Keratinocyte (primary cell): Measurements from ENCODE around the gene GRIN3B. TPM values are rescaled to one million over a fixed set of nuclear protein-coding genes. Genes with fewer than 3 reads are reported as not detected.

Experiments
- DNase-seq: peaks from one replicate; pipeline ENCODE4 v3.0.0-alpha.2; 2011; ENCODE audit warnings: low read depth, missing footprints, low spot score
- FAIRE-seq: peaks from 2 replicates; lab custom pipeline; 2011; peaks lifted over from hg19 to GRCh38; lab: Jason Lieb, UNC
- H2AFZ ChIP-seq: 2 replicates; pipeline ENCODE4 v1.6.0; 2012; ENCODE audit warnings: low read length, control low read depth, inconsistent platforms; ENCODE audit not compliant: control insufficient read depth
- H3K27ac ChIP-seq: 2 replicates; pipeline ENCODE4 v1.5.1; 2011; ENCODE audit warnings: low read length; ENCODE audit not compliant: control insufficient read depth, insufficient read depth
- H3K27me3 ChIP-seq: 3 replicates; pipeline ENCODE4 v1.6.0; 2011; ENCODE audit warnings: low read length; ENCODE audit not compliant: control insufficient read depth, insufficient read depth; ENCODE audit errors: extremely low read depth
- H3K36me3 ChIP-seq, 2 experiments: 2 replicates in 1 of 2; 3 replicates in 1 of 2; pipeline ENCODE4 v1.5.1; 2011; ENCODE audit warnings: low read length in 2 of 2, mild to moderate bottlenecking in 1 of 2; ENCODE audit not compliant: control insufficient read depth in 2 of 2, insufficient read depth in 2 of 2; ENCODE audit errors: extremely low read depth in 1 of 2
- H3K4me1 ChIP-seq: 3 replicates; pipeline ENCODE4 v1.5.1; 2011; ENCODE audit warnings: low read length; ENCODE audit not compliant: control insufficient read depth, insufficient read depth; ENCODE audit errors: extremely low read depth
- H3K4me2 ChIP-seq: 3 replicates; pipeline ENCODE4 v1.6.0; 2011; ENCODE audit warnings: low read depth, low read length; ENCODE audit not compliant: control insufficient read depth, insufficient read depth; ENCODE audit errors: extremely low read depth
- H3K4me3 ChIP-seq, 3 experiments: fragments of 200-600 bp in 1 of 3; sonication (generic) in 1 of 3; 2 replicates in 2 of 3; 3 replicates in 1 of 3; pipeline ENCODE4 v1.5.1; 2011 to 2016; ENCODE audit warnings: low read length in 3 of 3, mild to moderate bottlenecking in 3 of 3, control low read depth in 2 of 3, inconsistent platforms in 1 of 3, low read depth in 1 of 3, mixed read lengths in 1 of 3, mixed run types in 1 of 3, moderate library complexity in 1 of 3; ENCODE audit not compliant: control insufficient read depth in 2 of 3, insufficient read depth in 2 of 3; ENCODE audit errors: extremely low read depth in 1 of 3
- H3K79me2 ChIP-seq: 2 replicates; pipeline ENCODE4 v1.6.0; 2012; ENCODE audit warnings: low read length; ENCODE audit not compliant: control insufficient read depth, insufficient read depth
- H3K9ac ChIP-seq: 3 replicates; pipeline ENCODE4 v1.6.0; 2011; ENCODE audit warnings: low read length; ENCODE audit not compliant: control insufficient read depth, insufficient read depth; ENCODE audit errors: extremely low read depth
- H3K9me1 ChIP-seq: 3 replicates; pipeline ENCODE4 v1.6.0; 2011; ENCODE audit warnings: low read length; ENCODE audit not compliant: control insufficient read depth, insufficient read depth; ENCODE audit errors: extremely low read depth
- H3K9me3 ChIP-seq: 2 replicates; pipeline ENCODE4 v1.5.1; 2012; ENCODE audit warnings: low read depth, low read length; ENCODE audit not compliant: control insufficient read depth
- H4K20me1 ChIP-seq: 3 replicates; pipeline ENCODE4 v1.6.0; 2011; ENCODE audit warnings: low read length; ENCODE audit not compliant: control insufficient read depth, insufficient read depth; ENCODE audit errors: extremely low read depth
- EZH2 ChIP-seq: IDR thresholded peaks from one replicate; pipeline ENCODE4 v1.6.1; 2012; ENCODE audit warnings: inconsistent platforms, mild to moderate bottlenecking, low read length, moderate library complexity
- dilution Hi-C: fragments of 300-500 bp; cut with MboI; formaldehyde crosslinking; loops from one replicate; pipeline ENCODE4 v1.7.0; 2020; ENCODE audit warnings: low sequenced_read_pairs; ENCODE audit not compliant: extremely low pct_ligation_motif_present
- polyA plus RNA-seq, 5 experiments: library from polyadenylated mRNA; depleted of rRNA in 3 of 5; stranded (reverse) in 3 of 5; stranded (forward) in 1 of 5; unstranded in 1 of 5; fragments of >200 nt; gene quantifications; 1 replicate in 1 of 5; 2 replicates in 3 of 5; 3 replicates in 1 of 5; pipeline versions ENCODE4 v1.2.1 to v1.2.3, GENCODE V29; 2011 to 2012; ENCODE audit warnings: missing spikeins in 2 of 5, low read depth in 1 of 5, low replicate concordance in 1 of 5
- TF ChIP-seq, protein P1 (sequence below), 3 experiments: IDR thresholded peaks in 1 of 3; conservative IDR thresholded peaks in 1 of 3; optimal IDR thresholded peaks in 1 of 3; 2 replicates in 2 of 3; 3 replicates in 1 of 3; pipeline versions ENCODE3 to v1.5.1; 2011; ENCODE audit warnings: low read length in 3 of 3, mild to moderate bottlenecking in 3 of 3, moderate library complexity in 2 of 3, control low read depth in 1 of 3, inconsistent platforms in 1 of 3; ENCODE audit not compliant: insufficient read depth in 2 of 3; ENCODE audit errors: extremely low read depth in 1 of 3

Gene GRIN3B
- polyA plus RNA-seq, 1 donor (not counting 4 experiments of a cell fraction or from before 2014, with no cell fraction given) = 0.20 TPM

DNA sequence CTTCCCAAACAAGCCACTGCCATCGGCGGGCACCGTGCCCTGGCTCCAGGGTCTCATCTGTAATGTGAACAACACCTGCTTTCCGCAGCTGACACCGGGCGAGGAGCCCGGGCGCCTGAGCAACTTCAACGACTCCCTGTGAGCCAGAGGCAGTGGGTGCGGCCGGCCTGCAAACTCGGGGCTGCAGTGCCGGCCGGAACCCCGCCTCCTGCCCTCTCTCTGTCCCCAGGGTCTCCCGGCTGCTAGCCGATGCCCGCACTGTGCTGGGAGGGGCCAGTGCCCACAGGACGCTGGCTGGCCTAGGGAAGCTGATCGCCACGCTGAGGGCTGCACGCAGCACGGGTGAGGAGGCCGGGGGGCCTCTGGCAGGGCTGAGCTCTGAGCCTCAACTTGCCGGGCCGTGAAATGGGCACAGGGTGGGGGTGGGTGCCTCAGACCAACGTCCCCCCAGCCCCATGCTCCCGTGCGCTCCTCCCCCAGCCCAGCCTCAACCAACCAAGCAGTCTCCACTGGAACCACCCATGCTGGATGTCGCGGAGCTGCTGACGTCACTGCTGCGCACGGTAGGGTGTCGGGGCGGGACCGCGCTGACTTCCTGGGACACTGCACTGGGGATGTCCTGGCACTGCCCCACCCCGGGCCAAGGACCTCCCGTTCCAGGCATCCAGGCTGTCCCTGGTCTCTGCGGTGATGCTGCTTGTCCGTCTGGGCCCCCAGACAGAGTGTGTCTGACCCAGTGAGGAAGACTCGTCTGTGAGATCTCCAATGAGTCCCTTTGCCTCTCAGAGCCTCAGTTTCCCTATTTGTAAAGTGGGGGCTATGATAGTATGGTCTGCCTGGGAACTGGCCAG is 41.8 kb downstream of the GRIN3B start:
- dilution Hi-C loops = no loop called here
- Histone ChIP-seq H3K4me3 (peak overlapping the region; percentile 57 to 75 (median 74)), H3K4me1 (peaks cover 29% of the 10 kb centered on the region), H3K27ac (peak overlapping the region; percentile 78), H3K9me1 (no peaks in the 10 kb centered on the region), H3K9me3 (no peaks in the 10 kb centered on the region), H4K20me1 (peaks cover 3% of the 10 kb centered on the region), H3K36me3 (peaks cover 15 to 17% of the 10 kb centered on the region in 2 experiments), H3K79me2 (peaks cover 2% of the 10 kb centered on the region), H2AFZ (peak overlapping the region; percentile 77), H3K4me2 (peak overlapping the region; percentile 96), H3K27me3 (no peaks in the 10 kb centered on the region), H3K9ac (peak overlapping the region; percentile 74)
- TF ChIP-seq, protein P1, sequence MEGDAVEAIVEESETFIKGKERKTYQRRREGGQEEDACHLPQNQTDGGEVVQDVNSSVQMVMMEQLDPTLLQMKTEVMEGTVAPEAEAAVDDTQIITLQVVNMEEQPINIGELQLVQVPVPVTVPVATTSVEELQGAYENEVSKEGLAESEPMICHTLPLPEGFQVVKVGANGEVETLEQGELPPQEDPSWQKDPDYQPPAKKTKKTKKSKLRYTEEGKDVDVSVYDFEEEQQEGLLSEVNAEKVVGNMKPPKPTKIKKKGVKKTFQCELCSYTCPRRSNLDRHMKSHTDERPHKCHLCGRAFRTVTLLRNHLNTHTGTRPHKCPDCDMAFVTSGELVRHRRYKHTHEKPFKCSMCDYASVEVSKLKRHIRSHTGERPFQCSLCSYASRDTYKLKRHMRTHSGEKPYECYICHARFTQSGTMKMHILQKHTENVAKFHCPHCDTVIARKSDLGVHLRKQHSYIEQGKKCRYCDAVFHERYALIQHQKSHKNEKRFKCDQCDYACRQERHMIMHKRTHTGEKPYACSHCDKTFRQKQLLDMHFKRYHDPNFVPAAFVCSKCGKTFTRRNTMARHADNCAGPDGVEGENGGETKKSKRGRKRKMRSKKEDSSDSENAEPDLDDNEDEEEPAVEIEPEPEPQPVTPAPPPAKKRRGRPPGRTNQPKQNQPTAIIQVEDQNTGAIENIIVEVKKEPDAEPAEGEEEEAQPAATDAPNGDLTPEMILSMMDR (optimal IDR thresholded peaks at IDR 0.05 in 1 of 3, IDR thresholded peaks at IDR 0.05 in 1 of 3, conservative IDR thresholded peaks at IDR 0.05 in 1 of 3; ENCODE audit: extremely low read depth in 1 of 3, insufficient read depth in 2 of 3, low read length in 3 of 3) = no peak
- no peak for TF ChIP-seq EZH2
- FAIRE-seq (no peak), DNase-seq (no peak)

DNA sequence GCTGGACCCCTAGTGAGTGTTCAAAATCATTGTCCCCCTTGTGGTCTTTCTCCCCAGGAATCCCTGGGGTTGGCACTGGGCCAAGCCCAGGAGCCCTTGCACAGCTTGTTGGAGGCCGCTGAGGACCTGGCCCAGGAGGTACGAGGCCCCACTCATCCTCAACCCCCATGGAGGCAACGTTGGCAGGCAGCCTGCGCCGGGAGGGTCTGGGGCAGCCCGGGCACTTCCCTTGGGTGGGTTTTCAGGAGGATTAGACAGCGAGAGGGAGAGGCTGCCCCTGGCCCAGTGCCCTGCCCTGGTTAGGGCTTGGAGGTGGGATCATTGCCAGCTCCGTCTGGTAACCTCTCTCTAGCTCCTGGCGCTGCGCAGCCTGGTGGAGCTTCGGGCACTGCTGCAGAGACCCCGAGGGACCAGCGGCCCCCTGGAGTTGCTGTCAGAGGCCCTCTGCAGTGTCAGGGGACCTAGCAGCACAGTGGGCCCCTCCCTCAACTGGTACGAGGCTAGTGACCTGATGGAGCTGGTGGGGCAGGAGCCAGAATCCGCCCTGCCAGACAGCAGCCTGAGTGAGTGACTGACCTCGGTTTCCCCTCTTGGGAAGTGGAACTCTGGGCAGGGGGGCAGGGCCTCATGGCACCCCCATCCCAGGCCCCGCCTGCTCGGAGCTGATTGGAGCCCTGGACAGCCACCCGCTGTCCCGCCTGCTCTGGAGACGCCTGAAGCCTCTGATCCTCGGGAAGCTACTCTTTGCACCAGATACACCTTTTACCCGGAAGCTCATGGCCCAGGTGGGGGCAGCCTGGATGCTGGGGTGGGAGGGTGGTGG is 42.7 kb downstream of the GRIN3B start:
- Histone ChIP-seq H3K9me3 (no peaks in the 10 kb centered on the region), H3K79me2 (peaks cover 2% of the 10 kb centered on the region), H3K36me3 (peaks cover 10 to 11% of the 10 kb centered on the region in 2 experiments), H3K9me1 (no peaks in the 10 kb centered on the region), H3K27ac (peak overlapping the region; percentile 78), H3K4me2 (peak overlapping the region; percentile 96), H2AFZ (no peak overlapping the region), H3K4me1 (peaks cover 27% of the 10 kb centered on the region), H3K4me3 (peak overlapping the region; percentile 57 to 75 (median 74)), H3K9ac (peak overlapping the region; percentile 74), H3K27me3 (no peaks in the 10 kb centered on the region), H4K20me1 (peaks cover 2% of the 10 kb centered on the region)
- no peak for DNase-seq
- TF ChIP-seq EZH2 = no peak
- TF ChIP-seq, protein P1 (optimal IDR thresholded peaks at IDR 0.05 in 1 of 3, IDR thresholded peaks at IDR 0.05 in 1 of 3, conservative IDR thresholded peaks at IDR 0.05 in 1 of 3; ENCODE audit: extremely low read depth in 1 of 3, insufficient read depth in 2 of 3, low read length in 3 of 3) = no peak
- FAIRE-seq = no peak
- dilution Hi-C loops = no loop called here
